HEK293 (cell line): Measurements from ENCODE around the gene NAV2.

Experiments
- CTCF ChIA-PET: fragments of 350-600 bp; formaldehyde crosslinking; extraction: SDS; loops from one replicate; lab custom pipeline; 2021; ENCODE audit warnings: antibody characterized with exemption; lab: Yijun Ruan, JAX
- POLR2A ChIA-PET: fragments of 300-600 bp; formaldehyde crosslinking; extraction: SDS; loops from one replicate; lab custom pipeline; 2020; ENCODE audit warnings: antibody characterized with exemption, inconsistent platforms; lab: Yijun Ruan, JAX
- H3K27ac ChIP-seq: fragments of 200-500 bp; sonication (Bioruptor generic); 2 replicates; pipeline ENCODE4 v1.5.1; 2014; ENCODE audit warnings: low read depth, low read length, control low read depth, inconsistent platforms; ENCODE audit errors: extremely low read depth
- H3K36me3 ChIP-seq, 2 experiments: fragments of 200-500 bp in 1 of 2; sonication (Bioruptor generic) in 1 of 2; 1 replicate in 1 of 2; 2 replicates in 1 of 2; pipeline ENCODE4 v1.5.1; 2014 to 2017; ENCODE audit warnings: inconsistent platforms in 2 of 2, low read length in 2 of 2; ENCODE audit not compliant: control insufficient read depth in 2 of 2, insufficient read depth in 1 of 2
- H3K4me1 ChIP-seq: fragments of 200-500 bp; sonication (Bioruptor generic); 2 replicates; pipeline ENCODE4 v1.5.1; 2014; ENCODE audit warnings: mild to moderate bottlenecking, low read length, inconsistent platforms; ENCODE audit not compliant: control insufficient read depth, insufficient read depth
- H3K4me3 ChIP-seq: 2 replicates; pipeline ENCODE4 v1.5.1; 2011; ENCODE audit warnings: low read depth, mild to moderate bottlenecking, control low read depth, low read length, moderate library complexity
- H3K9me3 ChIP-seq: fragments of 200-500 bp; sonication (Bioruptor generic); 2 replicates; pipeline ENCODE4 v1.5.1; 2014; ENCODE audit warnings: low read depth, low read length, inconsistent platforms; ENCODE audit not compliant: control insufficient read depth, insufficient read depth
- BCL11A ChIP-seq: fragments of 450-650 bp; formaldehyde crosslinking; IDR thresholded peaks from 2 replicates; pipeline ENCODE4 v1.5.1; 2016; ENCODE audit warnings: low read depth, missing biosample characterization, missing genetic modification characterization
- BCL6B ChIP-seq: fragments of 450-650 bp; formaldehyde crosslinking; IDR thresholded peaks from 2 replicates; pipeline ENCODE4 v1.5.1; 2017; ENCODE audit warnings: missing biosample characterization, missing genetic modification characterization
- GLI2 ChIP-seq: fragments of 450-650 bp; formaldehyde crosslinking; IDR thresholded peaks from 2 replicates; pipeline ENCODE4; 2017; ENCODE audit warnings: missing biosample characterization, missing genetic modification characterization, low read depth, borderline replicate concordance
- MEIS1 ChIP-seq: sonication (generic); formaldehyde crosslinking; IDR thresholded peaks from 2 replicates; pipeline ENCODE4 v1.8.1; 2022; ENCODE audit warnings: missing genetic modification reagents, mild to moderate bottlenecking, borderline replicate concordance
- MYNN ChIP-seq: fragments of 450-650 bp; formaldehyde crosslinking; IDR thresholded peaks from 2 replicates; pipeline ENCODE4 v1.5.1; 2016; ENCODE audit warnings: missing biosample characterization, missing genetic modification characterization, borderline replicate concordance
- REST ChIP-seq: fragments of 450-650 bp; formaldehyde crosslinking; IDR thresholded peaks from 2 replicates; pipeline ENCODE4 v1.5.1; 2016; ENCODE audit warnings: missing biosample characterization, missing genetic modification characterization
- SP2 ChIP-seq: fragments of 450-650 bp; formaldehyde crosslinking; IDR thresholded peaks from 2 replicates; pipeline ENCODE4 v1.5.1; 2016; ENCODE audit warnings: missing biosample characterization, missing genetic modification characterization
- SP3 ChIP-seq: fragments of 450-650 bp; formaldehyde crosslinking; IDR thresholded peaks from 2 replicates; pipeline ENCODE4 v1.5.1; 2016; ENCODE audit warnings: missing biosample characterization, missing genetic modification characterization
- TSHZ1 ChIP-seq: fragments of 450-650 bp; formaldehyde crosslinking; IDR thresholded peaks from 2 replicates; pipeline ENCODE4 v1.5.1; 2016; ENCODE audit warnings: missing biosample characterization, missing genetic modification characterization, borderline replicate concordance
- ZBTB7A ChIP-seq: fragments of 450-650 bp; formaldehyde crosslinking; IDR thresholded peaks from 2 replicates; pipeline ENCODE4 v1.5.1; 2016; ENCODE audit warnings: low read depth, missing biosample characterization, missing genetic modification characterization
- ZFP37 ChIP-seq: fragments of 450-650 bp; formaldehyde crosslinking; IDR thresholded peaks from 2 replicates; pipeline ENCODE4 v1.5.1; 2016; ENCODE audit warnings: missing biosample characterization, missing genetic modification characterization
- ZFP69B ChIP-seq: fragments of 450-650 bp; formaldehyde crosslinking; IDR thresholded peaks from 2 replicates; pipeline ENCODE4 v1.5.1; 2016; ENCODE audit warnings: missing biosample characterization, missing genetic modification characterization
- ZNF202 ChIP-seq: fragments of 450-650 bp; formaldehyde crosslinking; IDR thresholded peaks from 2 replicates; pipeline ENCODE4 v1.5.1; 2016; ENCODE audit warnings: missing biosample characterization, missing genetic modification characterization, borderline replicate concordance
- ZNF211 ChIP-seq: fragments of 450-650 bp; formaldehyde crosslinking; IDR thresholded peaks from 2 replicates; pipeline ENCODE4 v1.5.1; 2016; ENCODE audit warnings: low read depth, missing biosample characterization, missing genetic modification characterization
- ZNF473 ChIP-seq: fragments of 450-650 bp; formaldehyde crosslinking; IDR thresholded peaks from 2 replicates; pipeline ENCODE4 v1.5.1; 2017; ENCODE audit warnings: missing biosample characterization, missing genetic modification characterization
- ZNF660 ChIP-seq: fragments of 450-650 bp; IDR thresholded peaks from 2 replicates; pipeline ENCODE4 v1.5.1; 2018; ENCODE audit warnings: missing biosample characterization, mild to moderate bottlenecking, missing genetic modification characterization
- ZNF664 ChIP-seq: fragments of 450-650 bp; formaldehyde crosslinking; IDR thresholded peaks from 2 replicates; pipeline ENCODE4 v1.5.1; 2016; ENCODE audit warnings: missing biosample characterization, missing genetic modification characterization
- ZNF692 ChIP-seq: fragments of 450-650 bp; formaldehyde crosslinking; IDR thresholded peaks from 2 replicates; pipeline ENCODE4 v1.5.1; 2016; ENCODE audit warnings: missing biosample characterization, missing genetic modification characterization
- ZNF785 ChIP-seq: fragments of 450-650 bp; formaldehyde crosslinking; IDR thresholded peaks from 2 replicates; pipeline ENCODE4 v1.5.1; 2016; ENCODE audit warnings: missing biosample characterization, missing genetic modification characterization
- ZSCAN16 ChIP-seq: fragments of 450-650 bp; formaldehyde crosslinking; IDR thresholded peaks from 2 replicates; pipeline ENCODE4 v1.5.1; 2016; ENCODE audit warnings: missing biosample characterization, missing genetic modification characterization
- ZXDB ChIP-seq: fragments of 450-650 bp; formaldehyde crosslinking; IDR thresholded peaks from 2 replicates; pipeline ENCODE4 v1.5.1; 2016; ENCODE audit warnings: missing biosample characterization, missing genetic modification characterization

NAV2 gene

GRCh38 chr11:19789245-19789644 lies 76.6 kb downstream of the NAV2 start:
- no peak overlapping the region for H3K4me3 ChIP-seq
- ChIA-PET CTCF (interaction anchor here (0.7 to 1.1 kb wide), 3 partner anchors 9 to 1213 kb away, joined by 3 to 6 read pairs (median 4); no protein-coding TSS in a partner anchor), POLR2A (no interaction called here)
- no peaks in the 10 kb centered on the region for H3K9me3 ChIP-seq
- peaks cover 7% of the 10 kb centered on the region; the same call in 1 of the 2 replicates for H3K4me1 ChIP-seq
- TF ChIP-seq MEIS1 (CRISPR knock-in tag): no peak
- no peak for TF ChIP-seq ZSCAN16
- TF ChIP-seq BCL11A (tag by site-specific recombination): no peak
- TF ChIP-seq ZNF692 (tag by site-specific recombination): no peak
- TF ChIP-seq ZNF473 (tag by site-specific recombination): no peak
- no peak for TF ChIP-seq SP3 (tag by site-specific recombination)
- TF ChIP-seq ZNF664 (tag by site-specific recombination): no peak
- TF ChIP-seq ZFP37 (tag by site-specific recombination): no peak
- TF ChIP-seq ZXDB (tag by site-specific recombination): no peak
- H3K36me3 ChIP-seq: no peaks in the 10 kb centered on the region
- H3K27ac ChIP-seq: no peak overlapping the region

- ChIA-PET CTCF (interaction anchor here (0.7 to 1.1 kb wide), 2 partner anchors 10 to 25 kb away, joined by 3 to 6 read pairs; no protein-coding TSS in a partner anchor), POLR2A (no interaction called here)
- no peak for TF ChIP-seq BCL6B
- no peak for TF ChIP-seq MYNN (tag by site-specific recombination)
- no peak for TF ChIP-seq ZNF660 (tag by site-specific recombination)
- no peak for TF ChIP-seq TSHZ1
- no peak for TF ChIP-seq REST (tag by site-specific recombination)
- no peak for TF ChIP-seq ZNF785 (tag by site-specific recombination)
- TF ChIP-seq ZBTB7A (tag by site-specific recombination): no peak
- TF ChIP-seq ZFP69B (tag by site-specific recombination): no peak
- no peak for TF ChIP-seq SP2
- TF ChIP-seq ZNF211 (tag by site-specific recombination): no peak
- no peak for TF ChIP-seq ZNF202 (tag by site-specific recombination)
- TF ChIP-seq GLI2 (tag by site-specific recombination): no peak
- no peaks in the 10 kb centered on the region for H3K36me3 ChIP-seq
- H3K4me3 ChIP-seq: no peak overlapping the region
- H3K27ac ChIP-seq: no peak overlapping the region
- H3K9me3 ChIP-seq: no peaks in the 10 kb centered on the region
- H3K4me1 ChIP-seq: peaks cover 7% of the 10 kb centered on the region; the same call in 1 of the 2 replicates
Observed at GRCh38 chr11:19789835-19790710, 77.4 kb downstream of the NAV2 start.
